Measurements from ENCODE around the gene GBF1. TPM values are rescaled to one million over a fixed set of nuclear protein-coding genes. Genes with fewer than 3 reads are reported as not detected.

The GBF1 gene
- total RNA-seq, 2 donors from 2014 or later = 23.1 to 24.1 TPM

GRCh38 chr10:102310361-102311024 lies 65.2 kb downstream of the GBF1 start:
- no peaks in the 10 kb centered on the region for H3K36me3 ChIP-seq (replicated peaks in 1 of 2; ENCODE audit: insufficient read depth in 1 of 2, low read depth in 2 of 2)
- peak overlapping the region; percentile 37 to 79 (median 70) for H3K27ac ChIP-seq
- no peaks in the 10 kb centered on the region for H3K27me3 ChIP-seq
- TF ChIP-seq POLR2A (IDR thresholded peaks at IDR 0.05) (no peak), CTCF (IDR thresholded peaks at IDR 0.05) (no peak)
- H3K4me1 ChIP-seq = peaks cover 45% of the 10 kb centered on the region
- intact Hi-C loops (cut with DNase I) = no loop called here
- no peak overlapping the region for H3K4me3 ChIP-seq
- H3K9me3 ChIP-seq = no peaks in the 10 kb centered on the region
- DNase-seq (peak; percentile 21 to 60 (median 50)), ATAC-seq (peak; percentile 87)
- WGBS, 2 donors = 51 to 54% methylated on average over 4 of the region's 4 CpGs

GRCh38 chr10:102311025-102311420 lies 65.7 kb downstream of the GBF1 start:
- TF ChIP-seq CTCF (IDR thresholded peaks at IDR 0.05) (no peak), POLR2A (IDR thresholded peaks at IDR 0.05) (no peak)
- peak overlapping the region; percentile 37 to 79 (median 70) for H3K27ac ChIP-seq
- no peak for ATAC-seq

GRCh38 chr10:102312683-102313082 lies 67.4 kb downstream of the GBF1 start:
- no peak for DNase-seq
- 22 to 25% methylated on average over 1 of the region's 1 CpG for WGBS, 2 donors
- Histone ChIP-seq H3K36me3 (replicated peaks in 1 of 2; ENCODE audit: insufficient read depth in 1 of 2, low read depth in 2 of 2) (no peaks in the 10 kb centered on the region), H3K27ac (peak overlapping the region in 3 of 4 donors; percentile 7 to 79 (median 78)), H3K9me3 (no peaks in the 10 kb centered on the region), H3K4me1 (peaks cover 45% of the 10 kb centered on the region), H3K27me3 (no peaks in the 10 kb centered on the region), H3K4me3 (no peak overlapping the region)
- TF ChIP-seq CTCF (IDR thresholded peaks at IDR 0.05) (no peak), POLR2A (IDR thresholded peaks at IDR 0.05) (no peak)
- no peak for ATAC-seq
- intact Hi-C loops (cut with DNase I) = no loop called here

More at GRCh38 chr10:102311025-102311420, 65.7 kb downstream of the GBF1 start:
- no peak for DNase-seq
- Histone ChIP-seq H3K4me3 (no peak overlapping the region), H3K27me3 (no peaks in the 10 kb centered on the region), H3K36me3 (replicated peaks in 1 of 2; ENCODE audit: insufficient read depth in 1 of 2, low read depth in 2 of 2) (no peaks in the 10 kb centered on the region), H3K9me3 (no peaks in the 10 kb centered on the region), H3K4me1 (peaks cover 45% of the 10 kb centered on the region)
- WGBS, 2 donors = 80 to 87% methylated on average over 3 of the region's 3 CpGs
- intact Hi-C loops (cut with DNase I) = no loop called here

GRCh38 chr10:102313221-102313896 lies 68.0 kb downstream of the GBF1 start:
- intact Hi-C loops (cut with DNase I) = no loop called here
- no peaks in the 10 kb centered on the region for H3K36me3 ChIP-seq (replicated peaks in 1 of 2; ENCODE audit: insufficient read depth in 1 of 2, low read depth in 2 of 2)
- no peaks in the 10 kb centered on the region for H3K27me3 ChIP-seq
- H3K9me3 ChIP-seq = no peaks in the 10 kb centered on the region
- no peak for ATAC-seq
- H3K27ac ChIP-seq = peak overlapping the region; percentile 7 to 79 (median 53)
- 47 to 60% methylated on average over 8 of the region's 8 CpGs for WGBS, 2 donors
- TF ChIP-seq POLR2A (IDR thresholded peaks at IDR 0.05) = no peak
- no peak for TF ChIP-seq CTCF (IDR thresholded peaks at IDR 0.05)
- no peak for DNase-seq
- no peak overlapping the region for H3K4me3 ChIP-seq
- peaks cover 45% of the 10 kb centered on the region for H3K4me1 ChIP-seq

All from body of pancreas (tissue), 4 donors.